Urinary bladder (tissue), 4 donors: ENCODE measurements around the gene CCDC57. TPM values are rescaled to one million over a fixed set of nuclear protein-coding genes. Genes with fewer than 3 reads are reported as not detected.

ENCODE experiments used
- DNase-seq: peaks from one replicate; pipeline ENCODE4 v3.0.0-alpha.2; 2015; ENCODE audit errors: extremely low spot score
- H3K27ac ChIP-seq: one replicate; pipeline ENCODE4 v1.5.1; 2013; ENCODE audit warnings: low read depth, mild to moderate bottlenecking, moderate library complexity
- H3K36me3 ChIP-seq: one replicate; pipeline ENCODE4 v1.6.1; 2013; ENCODE audit warnings: mild to moderate bottlenecking, moderate library complexity; ENCODE audit not compliant: insufficient read depth
- H3K4me1 ChIP-seq: one replicate; pipeline ENCODE4 v1.6.1; 2013; ENCODE audit warnings: mild to moderate bottlenecking, moderate library complexity; ENCODE audit not compliant: insufficient read depth
- H3K4me3 ChIP-seq: one replicate; pipeline ENCODE4 v1.5.1; 2013; ENCODE audit warnings: low read depth, low read length
- WGBS: extraction: QIAGEN DNeasy Blood & Tissue Kit; methylation state at CpG from one replicate; pipeline ENCODE4 v1.1.7; 2013; 5-methylcytosine and 5-hydroxymethylcytosine counted together
- polyA plus RNA-seq: library from polyadenylated mRNA; stranded (reverse); fragments of 200-250 nt; gene quantifications from one replicate; pipeline ENCODE4 v1.2.3, GENCODE V29; 2013
- total RNA-seq: library from RNA; depleted of rRNA; stranded (reverse); fragments of >200 nt; gene quantifications from one replicate; pipeline ENCODE4 v1.2.3, GENCODE V29; 2014
- donor health status: healthy with polysubstance abuse.
- donor health status: healthy.

CCDC57 gene
- total and polyA plus RNA-seq, 2 donors, result 23.7 to 25.9 TPM

GRCh38 chr17:82080789-82081464 is 131.7 kb downstream of the CCDC57 start:
- H3K4me1 ChIP-seq, result no peaks in the 10 kb centered on the region
- DNase-seq, result no peak
- WGBS, result 92% methylated on average over 44 of the region's 44 CpGs
- no peak overlapping the region for H3K4me3 ChIP-seq
- H3K36me3 ChIP-seq, result peaks cover 28% of the 10 kb centered on the region
- H3K27ac ChIP-seq, result no peak overlapping the region

GRCh38 chr17:82080048-82080788 is 132.4 kb downstream of the CCDC57 start:
- no peak for DNase-seq
- 88% methylated on average over 36 of the region's 36 CpGs for WGBS
- no peak overlapping the region for H3K4me3 ChIP-seq
- H3K36me3 ChIP-seq, result peaks cover 23% of the 10 kb centered on the region
- H3K27ac ChIP-seq, result no peak overlapping the region
- no peaks in the 10 kb centered on the region for H3K4me1 ChIP-seq

GRCh38 chr17:82079001-82079677 is 133.5 kb downstream of the CCDC57 start:
- no peaks in the 10 kb centered on the region for H3K4me1 ChIP-seq
- whole genome bisulfite sequencing, result 92% methylated on average over 47 of the region's 47 CpGs
- peaks cover 21% of the 10 kb centered on the region for H3K36me3 ChIP-seq
- no peak overlapping the region for H3K4me3 ChIP-seq
- no peak for DNase-seq
- H3K27ac ChIP-seq, result no peak overlapping the region

GRCh38 chr17:82078433-82078832 is 134.2 kb downstream of the CCDC57 start:
- H3K4me3 ChIP-seq, result no peak overlapping the region
- H3K4me1 ChIP-seq, result no peaks in the 10 kb centered on the region
- no peak for DNase-seq
- peaks cover 14% of the 10 kb centered on the region for H3K36me3 ChIP-seq
- 93% methylated on average over 18 of the region's 18 CpGs for WGBS
- H3K27ac ChIP-seq, result no peak overlapping the region

GRCh38 chr17:82077617-82078358 is 134.9 kb downstream of the CCDC57 start:
- 61% methylated on average over 28 of the region's 28 CpGs for WGBS
- H3K27ac ChIP-seq, result no peak overlapping the region
- peaks cover 12% of the 10 kb centered on the region for H3K36me3 ChIP-seq
- DNase-seq, result peak; percentile 15
- H3K4me1 ChIP-seq, result no peaks in the 10 kb centered on the region
- no peak overlapping the region for H3K4me3 ChIP-seq

GRCh38 chr17:82076785-82077591 is 135.7 kb downstream of the CCDC57 start:
- H3K4me1 ChIP-seq, result no peaks in the 10 kb centered on the region
- no peak for DNase-seq
- peaks cover 6% of the 10 kb centered on the region for H3K36me3 ChIP-seq
- WGBS, result 56% methylated on average over 21 of the region's 21 CpGs
- no peak overlapping the region for H3K27ac ChIP-seq
- no peak overlapping the region for H3K4me3 ChIP-seq

GRCh38 chr17:82076018-82076784 is 136.4 kb downstream of the CCDC57 start:
- WGBS, result 80% methylated on average over 25 of the region's 25 CpGs
- Histone ChIP-seq H3K4me1 (no peaks in the 10 kb centered on the region), H3K27ac (no peak overlapping the region), H3K36me3 (peaks cover 3% of the 10 kb centered on the region), H3K4me3 (no peak overlapping the region)
- no peak for DNase-seq

- H3K27ac ChIP-seq, result no peak overlapping the region
- 86% methylated on average over 9 of the region's 9 CpGs for WGBS
- no peaks in the 10 kb centered on the region for H3K36me3 ChIP-seq
- no peak overlapping the region for H3K4me3 ChIP-seq
- no peak for DNase-seq
- H3K4me1 ChIP-seq, result no peaks in the 10 kb centered on the region
Observed at GRCh38 chr17:82073446-82073845, 139.2 kb downstream of the CCDC57 start.

- DNase-seq, result no peak
- H3K27ac ChIP-seq, result no peak overlapping the region
- WGBS, result 83% methylated on average over 6 of the region's 6 CpGs
- no peaks in the 10 kb centered on the region for H3K4me1 ChIP-seq
- H3K36me3 ChIP-seq, result no peaks in the 10 kb centered on the region
- no peak overlapping the region for H3K4me3 ChIP-seq
Observed at GRCh38 chr17:82072827-82073226, 139.8 kb downstream of the CCDC57 start.

GRCh38 chr17:82070611-82071010 is 142.0 kb downstream of the CCDC57 start:
- no peak overlapping the region for H3K27ac ChIP-seq
- H3K36me3 ChIP-seq, result no peaks in the 10 kb centered on the region
- no peak for DNase-seq
- H3K4me1 ChIP-seq, result peaks cover 4% of the 10 kb centered on the region
- H3K4me3 ChIP-seq, result no peak overlapping the region

- DNase-seq, result no peak
- peaks cover 4% of the 10 kb centered on the region for H3K4me1 ChIP-seq
- peak within 1 kb of the TSS; percentile 87 for H3K27ac ChIP-seq
- no peaks in the 10 kb centered on the region for H3K36me3 ChIP-seq
- H3K4me3 ChIP-seq, result peak within 1 kb of the TSS; percentile 94
- WGBS, result 11% methylated on average over 88 of the region's 88 CpGs
Observed at GRCh38 chr17:82065638-82066303, 146.9 kb downstream of the CCDC57 start, which contains the start of gene DUS1L. Gene DUS1L (minus strand): TSS chr17:82065804. CDS start chr17:82065059, 745 bp downstream.

- no peaks in the 10 kb centered on the region for H3K36me3 ChIP-seq
- H3K4me1 ChIP-seq, result peaks cover 4% of the 10 kb centered on the region
- H3K4me3 ChIP-seq, result peak overlapping the region; percentile 94
- WGBS, result 1% methylated on average over 47 of the region's 47 CpGs
- DNase-seq, result no peak
- peak overlapping the region; percentile 45 for H3K27ac ChIP-seq
Observed at GRCh38 chr17:82065193-82065637, 147.4 kb downstream of the CCDC57 start.
